Cerebellar cortex (tissue), 1 donor: ENCODE measurements around the gene SUN1.
"Not testable (repeated sequence)": the region's sequence is repeated elsewhere in the genome, so short reads cannot be mapped to it uniquely, and the experiment has no call there.

ENCODE experiments used
- DNase-seq: peaks from one replicate; pipeline ENCODE4 v3.0.0-alpha.2; 2015; ENCODE audit warnings: low spot score

SUN1 gene

GRCh38 chr7:906776-907157 lies 74.5 kb downstream of the SUN1 start:
- no peak for DNase-seq

- DNase-seq, result no peak
These were observed 75.1 kb downstream of the SUN1 start for GRCh38 chr7:907158-907980.

- no peak for DNase-seq
These were observed 75.9 kb downstream of the SUN1 start for GRCh38 chr7:908159-908581.

- not testable (repeated sequence) for DNase-seq
These were observed 76.5 kb downstream of the SUN1 start for GRCh38 chr7:908591-909357.

GRCh38 chr7:909358-910329 lies 77.4 kb downstream of the SUN1 start:
- no peak for DNase-seq

- no peak for DNase-seq
These were observed 78.2 kb downstream of the SUN1 start for GRCh38 chr7:910441-910861.

- DNase-seq, result no peak
These were observed 78.7 kb downstream of the SUN1 start for GRCh38 chr7:910931-911431.

- DNase-seq, result no peak
These were observed 79.7 kb downstream of the SUN1 start for GRCh38 chr7:911791-912480.

- DNase-seq, result no peak
These were observed 81.7 kb downstream of the SUN1 start for GRCh38 chr7:913736-914520.

GRCh38 chr7:914521-915194 lies 82.4 kb downstream of the SUN1 start:
- no peak for DNase-seq

- no peak for DNase-seq
These were observed 83.3 kb downstream of the SUN1 start for GRCh38 chr7:915291-916218.

GRCh38 chr7:916291-916941 lies 84.1 kb downstream of the SUN1 start:
- DNase-seq, result no peak

GRCh38 chr7:917255-918117 lies 85.2 kb downstream of the SUN1 start:
- no peak for DNase-seq

- DNase-seq, result no peak
These were observed 85.8 kb downstream of the SUN1 start for GRCh38 chr7:918118-918425.

GRCh38 chr7:918441-919113 lies 86.3 kb downstream of the SUN1 start:
- no peak for DNase-seq

GRCh38 chr7:919114-919442 lies 86.8 kb downstream of the SUN1 start:
- no peak for DNase-seq

- no peak for DNase-seq
These were observed 87.7 kb downstream of the SUN1 start for GRCh38 chr7:919924-920341.
